B cell (primary cell): ENCODE measurements around the gene SGSH. TPM values are rescaled to one million over a fixed set of nuclear protein-coding genes. Genes with fewer than 3 reads are reported as not detected.
"Not testable (repeated sequence)": the region's sequence is repeated elsewhere in the genome, so short reads cannot be mapped to it uniquely, and the experiment has no call there.

Source experiments
- ATAC-seq: fragments of 200-7000 bp; cut with Tn5 transposase; one replicate; pipeline ENCODE4 v1.10.0; 2021; ENCODE audit warnings: low read depth, mild to moderate bottlenecking, moderate number of reproducible peaks, moderate library complexity
- CTCF ChIA-PET: fragments of 350-600 bp; sonication (Branson Sonifier 250); formaldehyde crosslinking; loops from one replicate; lab custom pipeline; 2021; ENCODE audit warnings: antibody characterized with exemption, inconsistent platforms; lab: Charles Lee
- POLR2A ChIA-PET: fragments of 350-600 bp; sonication (Branson Sonifier 250); formaldehyde crosslinking; loops from one replicate; lab custom pipeline; 2021; ENCODE audit warnings: antibody characterized with exemption; lab: Charles Lee
- DNase-seq: peaks from one replicate; pipeline ENCODE4 v3.0.0; 2013
- H2AFZ ChIP-seq: 2 replicates; pipeline ENCODE4 v1.6.1; 2012; ENCODE audit warnings: mild to moderate bottlenecking, low read depth, low read length; ENCODE audit not compliant: insufficient read depth, poor library complexity, severe bottlenecking
- H3K27ac ChIP-seq, 2 donors: 1 replicate in 1 of 2; 2 replicates in 1 of 2; pipeline ENCODE4 v1.5.1; 2012 to 2013; ENCODE audit warnings: low read length in 2 of 2, mild to moderate bottlenecking in 2 of 2, moderate library complexity in 1 of 2
- H3K27me3 ChIP-seq, 4 experiments: fragments of 200-600 bp in 1 of 4; sonication (generic) in 1 of 4; replicated peaks in 1 of 4; 1 replicate in 2 of 4; 2 replicates in 2 of 4; pipeline versions ENCODE4 v1.6.1 to v1.7.0; 2013 to 2016; ENCODE audit warnings: low read length in 3 of 4, mild to moderate bottlenecking in 2 of 4, mixed read lengths in 1 of 4, moderate library complexity in 1 of 4; ENCODE audit not compliant: insufficient read depth in 4 of 4, control insufficient read depth in 3 of 4; ENCODE audit errors: control extremely low read depth in 1 of 4
- H3K36me3 ChIP-seq, 2 experiments: replicated peaks in 1 of 2; 1 replicate in 1 of 2; 2 replicates in 1 of 2; pipeline versions ENCODE4 v1.6.1 to v1.7.1; 2013; ENCODE audit warnings: low read length in 1 of 2; ENCODE audit not compliant: insufficient read depth in 2 of 2, control insufficient read depth in 1 of 2; ENCODE audit errors: control extremely low read depth in 1 of 2, extremely low read depth in 1 of 2
- H3K4me1 ChIP-seq, 2 donors: fragments of 200-600 bp in 1 of 2; sonication (generic) in 1 of 2; 1 replicate in 1 of 2; 2 replicates in 1 of 2; pipeline versions ENCODE4 v1.5.1 to v1.6.1; 2013 to 2017; ENCODE audit warnings: low read length in 2 of 2; ENCODE audit not compliant: control insufficient read depth in 2 of 2, insufficient read depth in 2 of 2
- H3K4me2 ChIP-seq: replicated peaks from 2 replicates; pipeline ENCODE3; 2012; ENCODE audit warnings: mild to moderate bottlenecking, low read depth, low read length; ENCODE audit not compliant: poor library complexity, severe bottlenecking
- H3K4me3 ChIP-seq, 5 experiments: fragments of 200-600 bp in 1 of 5; sonication (generic) in 1 of 5; 1 replicate in 3 of 5; 2 replicates in 2 of 5; pipeline versions ENCODE4 v1.5.1 to v1.7.0; 2011 to 2016; ENCODE audit warnings: low read length in 4 of 5, mild to moderate bottlenecking in 4 of 5, low read depth in 2 of 5, control low read depth in 1 of 5, moderate library complexity in 1 of 5; ENCODE audit not compliant: insufficient read depth in 1 of 5; ENCODE audit errors: control extremely low read depth in 1 of 5, extremely low read depth in 1 of 5
- H3K79me2 ChIP-seq: fragments of 200-600 bp; sonication (generic); one replicate; pipeline ENCODE4 v1.6.0; 2016; ENCODE audit warnings: low read length; ENCODE audit not compliant: control insufficient read depth, insufficient read depth
- H3K9ac ChIP-seq: fragments of 200-600 bp; sonication (generic); 2 replicates; pipeline ENCODE4 v1.6.1; 2017; ENCODE audit warnings: mild to moderate bottlenecking, low read length, moderate library complexity
- H3K9me3 ChIP-seq, 3 donors: one replicate each; pipeline versions ENCODE4 v1.6.1 to v1.7.1; 2013; ENCODE audit warnings: low read length in 2 of 3; ENCODE audit not compliant: control insufficient read depth in 2 of 3, insufficient read depth in 1 of 3; ENCODE audit errors: control extremely low read depth in 1 of 3
- H4K20me1 ChIP-seq: 2 replicates; pipeline ENCODE4 v1.6.0; 2012; ENCODE audit warnings: mild to moderate bottlenecking, low read length; ENCODE audit not compliant: insufficient read depth, control insufficient read depth, poor library complexity, severe bottlenecking
- H3K27ac Mint-ChIP-seq: one replicate; pipeline ENCODE4 v1.8.0; 2021; ENCODE audit warnings: mixed read lengths
- H3K27me3 Mint-ChIP-seq: one replicate; pipeline ENCODE4 v1.8.0; 2021; ENCODE audit warnings: mixed read lengths
- H3K4me1 Mint-ChIP-seq: one replicate; pipeline ENCODE4 v1.8.0; 2021; ENCODE audit warnings: mixed read lengths
- H3K4me3 Mint-ChIP-seq: one replicate; pipeline ENCODE4 v1.8.0; 2021; ENCODE audit warnings: mixed read lengths
- H3K9me3 Mint-ChIP-seq: one replicate; pipeline ENCODE4 v1.8.0; 2022; ENCODE audit warnings: mixed read lengths; ENCODE audit not compliant: insufficient read depth
- CTCF ChIP-seq: fragments of 200-600 bp; IDR thresholded peaks from one replicate; pipeline ENCODE4 v1.8.0; 2022; ENCODE audit warnings: antibody characterized with exemption, mild to moderate bottlenecking
- EZH2 ChIP-seq: IDR thresholded peaks from 2 replicates; pipeline ENCODE4 v1.6.1; 2012; ENCODE audit warnings: borderline replicate concordance, low read depth, mild to moderate bottlenecking, moderate library complexity, low read length; ENCODE audit not compliant: insufficient read depth, poor library complexity, severe bottlenecking
- WGBS: methylation state at CpG from one replicate; pipeline ENCODE4 v1.1.5; 2013; ENCODE audit warnings: missing lambda C conversion rate; ENCODE audit not compliant: insufficient coverage; 5-methylcytosine and 5-hydroxymethylcytosine counted together
- intact Hi-C: fragments of 100-400 bp; cut with micrococcal nuclease; formaldehyde crosslinking; loops from one replicate; pipeline ENCODE4 v1.10.0; 2022
- polyA plus RNA-seq: library from polyadenylated mRNA; depleted of rRNA; stranded (reverse); fragments of >200 nt; gene quantifications from 2 replicates; pipeline ENCODE4 v1.2.3, GENCODE V29; 2012
- total RNA-seq, 2 donors: library from RNA; stranded (reverse); fragments of 120-200 nt in 1 of 2; gene quantifications; 1 replicate in 1 of 2; 2 replicates in 1 of 2; pipeline versions ENCODE4 v1.2.3 to v1.2.4, GENCODE V29; 2013 to 2022

The SGSH gene
- total and polyA plus RNA-seq, 2 donors (not counting 1 experiment from before 2014, with no cell fraction given): 44.5 to 83.7 TPM

- H3K9ac ChIP-seq: no peak overlapping the region
- H3K4me3 Mint-ChIP-seq: no peak overlapping the region
- intact Hi-C loops: no loop called here
- H3K79me2 ChIP-seq: no peaks in the 10 kb centered on the region
- CTCF ChIA-PET: no interaction called here
- 89% methylated on average over 26 of the region's 27 CpGs for WGBS
- TF ChIP-seq EZH2 (no peak), CTCF (no peak)
- no peak for DNase-seq
- ATAC-seq: no peak
- no peaks in the 10 kb centered on the region for H3K36me3 ChIP-seq
- H3K9me3 ChIP-seq: peaks cover 0 to 3% (median 0%) of the 10 kb centered on the region in 3 donors
- no peak overlapping the region for H3K27ac ChIP-seq
- no peak overlapping the region for H2AFZ ChIP-seq
- no peak overlapping the region for H3K27ac Mint-ChIP-seq
- H3K4me1 Mint-ChIP-seq: no peaks in the 10 kb centered on the region
- H3K9me3 Mint-ChIP-seq: no peaks in the 10 kb centered on the region
- no peaks in the 10 kb centered on the region for H3K27me3 ChIP-seq
- H4K20me1 ChIP-seq: no peaks in the 10 kb centered on the region
- no peaks in the 10 kb centered on the region for H3K4me1 ChIP-seq
- H3K4me3 ChIP-seq: no peak overlapping the region
- no peak overlapping the region for H3K4me2 ChIP-seq
- POLR2A ChIA-PET: no interaction called here
- no peaks in the 10 kb centered on the region for H3K27me3 Mint-ChIP-seq
Observed at GRCh38 chr17:80245566-80246265, 25.6 kb upstream of the SGSH start.

DNA sequence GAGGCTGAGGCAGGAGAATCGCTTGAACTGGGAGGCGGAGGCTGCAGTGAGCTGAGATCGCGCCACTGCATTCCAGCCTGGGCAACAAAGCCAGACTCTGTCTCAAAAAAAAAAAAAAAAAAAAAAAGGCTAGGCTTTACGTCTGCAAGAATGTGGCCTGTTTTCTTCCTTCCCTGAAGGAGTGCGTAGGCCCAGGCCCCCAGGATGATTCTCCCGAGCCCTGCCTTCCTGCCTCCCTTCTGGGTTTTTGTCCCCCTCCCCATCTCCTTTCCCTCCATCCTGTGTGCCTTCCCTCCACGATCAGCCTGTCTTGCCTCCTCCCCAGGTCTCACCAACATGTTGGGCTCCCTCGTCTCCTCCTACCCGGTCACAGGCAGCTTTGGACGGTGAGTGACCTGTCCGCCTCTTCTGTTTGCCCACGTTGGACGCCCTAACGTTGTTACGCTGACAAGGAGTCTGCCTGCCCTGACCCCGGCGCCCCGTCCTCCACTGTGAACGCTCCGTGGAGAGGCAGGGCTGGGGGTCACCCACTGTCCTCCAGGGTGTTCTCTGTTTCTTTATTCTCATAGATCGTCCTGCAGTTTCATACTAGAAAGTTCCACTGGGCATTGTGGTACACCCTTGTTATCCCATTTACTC, 24.9 kb upstream of the SGSH start:
- TF ChIP-seq CTCF (no peak), EZH2 (no peak)
- intact Hi-C loops: no loop called here
- no peak overlapping the region for H2AFZ ChIP-seq
- DNase-seq: no peak
- no peak overlapping the region for H3K9ac ChIP-seq
- no peaks in the 10 kb centered on the region for H3K79me2 ChIP-seq
- no peaks in the 10 kb centered on the region for H3K27me3 Mint-ChIP-seq
- H3K36me3 ChIP-seq: no peaks in the 10 kb centered on the region
- H3K4me1 ChIP-seq: no peaks in the 10 kb centered on the region
- no peaks in the 10 kb centered on the region for H4K20me1 ChIP-seq
- H3K4me1 Mint-ChIP-seq: no peaks in the 10 kb centered on the region
- H3K27ac Mint-ChIP-seq: no peak overlapping the region
- ChIA-PET POLR2A (no interaction called here), CTCF (no interaction called here)
- no peak overlapping the region for H3K4me2 ChIP-seq
- H3K4me3 Mint-ChIP-seq: no peak overlapping the region
- 96% methylated on average over 22 of the region's 22 CpGs for WGBS
- ATAC-seq: no peak
- peaks cover 0 to 3% (median 0%) of the 10 kb centered on the region in 3 donors for H3K9me3 ChIP-seq
- no peak overlapping the region for H3K27ac ChIP-seq
- H3K27me3 ChIP-seq: no peaks in the 10 kb centered on the region
- no peak overlapping the region for H3K4me3 ChIP-seq
- H3K9me3 Mint-ChIP-seq: no peaks in the 10 kb centered on the region

GRCh38 chr17:80244448-80244847, 24.3 kb upstream of the SGSH start:
- intact Hi-C loops, H3K4me1 Mint-ChIP-seq, H3K9me3 ChIP-seq, H3K9ac ChIP-seq, H3K27ac ChIP-seq, H2AFZ ChIP-seq, H3K36me3 ChIP-seq, CTCF ChIA-PET, H3K79me2 ChIP-seq, H3K9me3 Mint-ChIP-seq, H4K20me1 ChIP-seq, H3K4me3 Mint-ChIP-seq, H3K27ac Mint-ChIP-seq, H3K27me3 ChIP-seq, H3K4me1 ChIP-seq, DNase-seq, H3K4me3 ChIP-seq, H3K27me3 Mint-ChIP-seq, ATAC-seq, POLR2A ChIA-PET, H3K4me2 ChIP-seq: not testable (repeated sequence)
- 100% methylated on average over 3 of the region's 6 CpGs for WGBS
